ENCODE data around the gene GPR6.

Gene GPR6

DNA sequence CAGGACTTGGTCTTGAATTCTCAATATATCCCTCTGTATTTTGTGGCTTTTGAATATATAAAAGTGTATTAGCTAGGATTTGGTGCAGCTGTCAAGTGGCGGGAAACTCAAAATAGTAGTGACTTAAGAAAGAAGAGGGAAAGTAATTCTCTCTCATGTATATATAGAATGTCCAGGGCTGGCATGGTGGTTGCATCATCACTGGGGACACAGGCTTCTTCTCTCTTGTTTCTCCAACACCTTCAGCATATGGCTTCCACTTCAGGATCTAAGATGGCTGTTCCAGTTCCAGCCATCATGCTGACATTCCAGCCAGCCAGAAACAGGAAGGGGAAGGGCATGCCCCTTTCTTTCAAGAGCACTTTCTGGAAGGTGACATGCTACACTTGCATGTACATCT lies 11.8 kb upstream of the GPR6 start:
- H3K4me3 Mint-ChIP-seq = no peak overlapping the region
- H3K4me1 Mint-ChIP-seq (ENCODE audit: low read depth) = no peaks in the 10 kb centered on the region
- H3K27me3 Mint-ChIP-seq = peaks cover 11% of the 10 kb centered on the region
- no peaks in the 10 kb centered on the region for H3K36me3 Mint-ChIP-seq (ENCODE audit: low read depth)
- no peaks in the 10 kb centered on the region for H3K9me3 Mint-ChIP-seq
- no peak overlapping the region for H3K27ac Mint-ChIP-seq
- intact Hi-C loops (cut with micrococcal nuclease) = no loop called here

DNA sequence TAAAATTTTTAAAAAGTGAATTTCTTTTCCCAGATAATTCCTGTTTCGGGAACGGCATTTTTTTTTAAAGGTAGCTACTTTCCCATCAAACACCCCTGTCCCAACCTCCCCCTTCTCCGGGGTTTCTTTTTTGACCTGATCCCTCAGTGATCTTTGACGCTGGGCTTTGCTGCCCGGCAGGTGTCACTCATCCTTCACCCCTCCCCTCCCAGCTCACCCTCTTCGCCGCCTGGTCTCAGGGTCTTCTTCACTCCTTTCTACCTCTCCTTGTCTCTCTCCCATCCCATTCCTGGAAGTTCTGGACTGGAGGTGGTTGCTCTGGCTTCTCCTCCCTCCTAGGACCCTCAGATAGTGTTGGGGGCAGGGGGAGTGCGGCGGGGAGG lies 329 bp upstream of the GPR6 start:
- H3K27me3 Mint-ChIP-seq = peaks cover 67% of the 10 kb centered on the region
- H3K9me3 Mint-ChIP-seq = no peaks in the 10 kb centered on the region
- no peak overlapping the region for H3K4me3 Mint-ChIP-seq

GRCh38 chr6:109979033-109979921 lies 1.2 kb downstream of the GPR6 start:
- H3K4me1 Mint-ChIP-seq (ENCODE audit: low read depth) = no peaks in the 10 kb centered on the region
- H3K9me3 Mint-ChIP-seq = no peaks in the 10 kb centered on the region
- no peak overlapping the region for H3K27ac Mint-ChIP-seq
- H3K4me3 Mint-ChIP-seq = no peak overlapping the region
- H3K36me3 Mint-ChIP-seq (ENCODE audit: low read depth) = no peaks in the 10 kb centered on the region
- H3K27me3 Mint-ChIP-seq = peaks cover 70% of the 10 kb centered on the region
- intact Hi-C loops (cut with micrococcal nuclease) = no loop called here

More for the DNA sequence above, 329 bp upstream of the GPR6 start:
- H3K36me3 Mint-ChIP-seq (ENCODE audit: low read depth) = no peaks in the 10 kb centered on the region
- intact Hi-C loops (cut with micrococcal nuclease) = no loop called here
- no peak overlapping the region for H3K27ac Mint-ChIP-seq
- no peaks in the 10 kb centered on the region for H3K4me1 Mint-ChIP-seq (ENCODE audit: low read depth)

DNA sequence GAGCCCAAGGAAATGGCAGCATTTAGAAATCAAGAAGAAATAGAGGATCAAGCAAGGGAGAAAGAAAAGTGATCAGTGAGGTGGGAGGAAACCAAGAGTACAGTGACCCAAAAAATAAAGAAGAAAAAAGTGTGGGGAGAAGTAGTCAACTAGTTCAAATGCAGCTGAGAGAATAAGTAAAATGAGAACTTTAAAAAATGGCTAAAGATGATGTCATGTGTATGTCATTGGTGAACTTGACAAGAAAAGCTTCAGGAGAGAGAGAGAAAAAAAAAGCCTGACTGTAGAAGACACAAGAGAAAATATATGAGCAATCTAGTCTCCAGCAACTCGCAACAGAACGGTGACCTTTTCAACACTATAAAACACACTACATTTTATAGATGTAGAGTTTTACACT lies 6.3 kb downstream of the GPR6 start:
- no peaks in the 10 kb centered on the region for H3K9me3 Mint-ChIP-seq
- intact Hi-C loops (cut with micrococcal nuclease) = no loop called here
- no peaks in the 10 kb centered on the region for H3K36me3 Mint-ChIP-seq (ENCODE audit: low read depth)
- H3K27me3 Mint-ChIP-seq = peaks cover 34% of the 10 kb centered on the region
- no peaks in the 10 kb centered on the region for H3K4me1 Mint-ChIP-seq (ENCODE audit: low read depth)
- no peak overlapping the region for H3K4me3 Mint-ChIP-seq
- no peak overlapping the region for H3K27ac Mint-ChIP-seq

- Mint-ChIP-seq H3K27me3 (peaks cover 24% of the 10 kb centered on the region), H3K27ac (no peak overlapping the region), H3K9me3 (no peaks in the 10 kb centered on the region), H3K36me3 (ENCODE audit: low read depth) (no peaks in the 10 kb centered on the region), H3K4me1 (ENCODE audit: low read depth) (no peaks in the 10 kb centered on the region), H3K4me3 (no peak overlapping the region)
- intact Hi-C loops (cut with micrococcal nuclease) = no loop called here
Measured at GRCh38 chr6:109987196-109987595, 9.1 kb downstream of the GPR6 start.

DNA sequence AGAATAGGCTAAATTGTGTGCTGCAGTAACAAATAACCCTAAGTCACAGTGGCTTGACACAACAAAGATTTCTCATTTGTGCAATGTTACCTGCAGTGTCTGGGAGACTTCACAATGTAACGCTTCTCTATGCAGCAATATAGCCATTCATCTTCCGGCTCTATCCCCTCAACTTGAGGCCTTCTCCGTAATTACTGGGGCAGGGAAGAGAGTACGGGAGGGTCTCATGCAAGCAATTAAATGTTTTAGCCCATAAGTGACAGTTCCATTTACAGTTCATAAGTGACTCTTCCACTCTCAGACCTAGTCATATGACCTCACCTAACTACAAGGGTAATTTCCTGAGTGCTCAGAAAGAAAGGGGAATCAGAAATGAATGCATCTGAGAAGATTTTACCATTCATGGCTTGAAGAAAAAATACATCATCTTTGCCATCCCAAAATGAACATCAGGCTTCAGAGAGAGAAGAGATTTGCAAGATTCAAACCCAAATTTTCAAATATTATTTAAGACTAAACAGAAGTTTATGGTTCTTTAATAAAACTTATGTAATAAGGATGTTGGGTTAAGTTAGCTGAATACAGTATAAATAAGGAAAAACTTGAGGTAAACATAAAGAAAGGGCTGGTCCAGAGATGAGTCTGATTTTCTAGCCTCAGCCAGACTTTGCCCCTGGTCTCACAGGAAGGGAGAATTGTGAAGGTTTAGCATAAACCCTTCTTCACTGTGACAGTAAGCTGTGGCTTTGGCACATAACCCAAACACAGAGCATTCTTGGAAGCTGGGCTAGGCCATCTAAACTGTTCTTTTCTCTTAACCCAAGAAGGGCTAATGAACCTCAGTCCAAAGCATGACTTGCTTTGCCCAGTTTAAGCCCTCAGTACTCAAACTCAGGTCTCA lies 13.3 kb downstream of the GPR6 start:
- Mint-ChIP-seq H3K36me3 (ENCODE audit: low read depth) (no peaks in the 10 kb centered on the region), H3K4me3 (no peak overlapping the region), H3K9me3 (no peaks in the 10 kb centered on the region), H3K27ac (no peak overlapping the region), H3K4me1 (ENCODE audit: low read depth) (no peaks in the 10 kb centered on the region), H3K27me3 (peaks cover 13% of the 10 kb centered on the region)
- intact Hi-C loops (cut with micrococcal nuclease) = no loop called here

- Mint-ChIP-seq H3K27ac (no peak overlapping the region), H3K4me3 (no peak overlapping the region), H3K4me1 (ENCODE audit: low read depth) (peaks cover 5% of the 10 kb centered on the region), H3K36me3 (ENCODE audit: low read depth) (peaks cover 13% of the 10 kb centered on the region), H3K27me3 (peaks cover 4% of the 10 kb centered on the region), H3K9me3 (peaks cover 27% of the 10 kb centered on the region)
- intact Hi-C loops (cut with micrococcal nuclease) = no loop called here
Measured at GRCh38 chr6:109998159-109998785, 20.2 kb downstream of the GPR6 start.

GRCh38 chr6:109999740-110000139 lies 21.6 kb downstream of the GPR6 start:
- intact Hi-C loops (cut with micrococcal nuclease) = no loop called here
- H3K4me1 Mint-ChIP-seq (ENCODE audit: low read depth) = peaks cover 5% of the 10 kb centered on the region
- H3K36me3 Mint-ChIP-seq (ENCODE audit: low read depth) = peaks cover 13% of the 10 kb centered on the region
- peaks cover 10% of the 10 kb centered on the region for H3K27me3 Mint-ChIP-seq
- no peak overlapping the region for H3K4me3 Mint-ChIP-seq
- H3K9me3 Mint-ChIP-seq = peaks cover 27% of the 10 kb centered on the region
- H3K27ac Mint-ChIP-seq = peak overlapping the region; percentile 37

DNA sequence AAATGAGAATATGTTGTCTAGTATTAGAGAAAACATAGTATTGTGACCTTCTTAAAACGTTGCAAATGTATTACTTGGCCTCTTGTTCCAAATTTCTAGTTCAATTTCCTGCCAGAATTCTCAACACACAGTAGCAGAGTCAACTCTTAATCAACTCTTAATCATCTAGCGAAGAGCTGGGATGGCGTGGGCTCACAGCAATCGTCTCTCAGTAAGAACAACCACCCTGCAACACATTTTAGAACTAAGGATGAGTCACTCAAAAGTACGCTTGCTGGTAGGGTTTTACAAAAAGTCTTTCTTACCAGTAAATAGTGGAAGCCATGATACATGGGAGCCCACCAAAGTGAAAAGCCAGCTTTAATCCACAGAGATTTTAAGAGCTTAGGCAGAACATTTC lies 24.6 kb downstream of the GPR6 start:
- Mint-ChIP-seq H3K27me3 (peaks cover 10% of the 10 kb centered on the region), H3K4me1 (ENCODE audit: low read depth) (peaks cover 5% of the 10 kb centered on the region), H3K4me3 (no peak overlapping the region), H3K36me3 (ENCODE audit: low read depth) (peaks cover 13% of the 10 kb centered on the region), H3K9me3 (peaks cover 27% of the 10 kb centered on the region), H3K27ac (no peak overlapping the region)
- intact Hi-C loops (cut with micrococcal nuclease) = no loop called here

DNA sequence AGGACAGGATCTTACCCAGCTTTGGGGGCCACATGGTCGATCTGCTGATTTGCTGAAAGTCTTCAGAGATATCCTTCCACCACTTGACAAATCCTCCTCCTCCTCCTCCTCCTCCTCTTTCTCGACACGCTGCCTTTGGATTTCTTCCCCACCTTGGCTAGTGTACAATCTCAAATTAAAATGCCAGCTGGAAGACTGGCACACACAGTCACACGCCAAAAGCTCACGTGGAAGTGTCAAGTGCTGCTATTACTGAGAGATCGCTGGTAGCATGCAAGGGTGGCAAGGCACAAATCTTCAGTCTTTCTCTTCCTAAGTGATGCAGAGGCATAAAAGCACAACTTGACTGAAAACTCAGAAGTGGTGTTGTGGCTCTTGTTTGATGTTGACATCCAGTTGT lies 35.3 kb downstream of the GPR6 start:
- H3K27me3 Mint-ChIP-seq = no peaks in the 10 kb centered on the region
- H3K36me3 Mint-ChIP-seq (ENCODE audit: low read depth) = no peaks in the 10 kb centered on the region
- peaks cover 6% of the 10 kb centered on the region for H3K9me3 Mint-ChIP-seq
- intact Hi-C loops (cut with micrococcal nuclease) = no loop called here
- H3K27ac Mint-ChIP-seq = no peak overlapping the region
- no peaks in the 10 kb centered on the region for H3K4me1 Mint-ChIP-seq (ENCODE audit: low read depth)
- no peak overlapping the region for H3K4me3 Mint-ChIP-seq

- no peaks in the 10 kb centered on the region for H3K27me3 Mint-ChIP-seq
- intact Hi-C loops (cut with micrococcal nuclease) = no loop called here
- H3K4me3 Mint-ChIP-seq = no peak overlapping the region
- peaks cover 6% of the 10 kb centered on the region for H3K9me3 Mint-ChIP-seq
- no peaks in the 10 kb centered on the region for H3K4me1 Mint-ChIP-seq (ENCODE audit: low read depth)
- H3K27ac Mint-ChIP-seq = no peak overlapping the region
- no peaks in the 10 kb centered on the region for H3K36me3 Mint-ChIP-seq (ENCODE audit: low read depth)
Measured at GRCh38 chr6:110015206-110015605, 37.1 kb downstream of the GPR6 start.

DNA sequence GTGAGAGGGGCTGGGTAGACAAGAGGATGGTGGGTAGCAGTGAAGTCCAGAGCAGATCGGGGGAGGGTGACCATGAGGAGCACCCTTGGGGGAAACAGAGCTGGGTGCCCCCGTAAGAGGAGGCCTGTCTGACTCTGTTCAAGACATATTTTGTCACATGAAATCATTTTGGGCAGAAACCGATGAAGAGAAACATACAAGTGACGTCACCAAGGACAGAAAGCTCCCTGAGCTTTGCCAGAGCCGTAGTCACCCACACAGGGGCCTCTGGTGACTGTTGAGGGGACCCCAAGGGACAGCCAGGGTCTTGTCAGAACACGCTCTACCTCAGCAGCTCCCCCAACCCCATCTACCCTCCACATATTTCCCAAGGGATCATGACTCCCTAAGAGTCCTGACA lies 39.2 kb downstream of the GPR6 start:
- H3K27me3 Mint-ChIP-seq = no peaks in the 10 kb centered on the region
- H3K4me3 Mint-ChIP-seq = no peak overlapping the region
- peaks cover 6% of the 10 kb centered on the region for H3K4me1 Mint-ChIP-seq (ENCODE audit: low read depth)
- H3K36me3 Mint-ChIP-seq (ENCODE audit: low read depth) = no peaks in the 10 kb centered on the region
- H3K9me3 Mint-ChIP-seq = peaks cover 2% of the 10 kb centered on the region
- intact Hi-C loops (cut with micrococcal nuclease) = no loop called here
- no peak overlapping the region for H3K27ac Mint-ChIP-seq

DNA sequence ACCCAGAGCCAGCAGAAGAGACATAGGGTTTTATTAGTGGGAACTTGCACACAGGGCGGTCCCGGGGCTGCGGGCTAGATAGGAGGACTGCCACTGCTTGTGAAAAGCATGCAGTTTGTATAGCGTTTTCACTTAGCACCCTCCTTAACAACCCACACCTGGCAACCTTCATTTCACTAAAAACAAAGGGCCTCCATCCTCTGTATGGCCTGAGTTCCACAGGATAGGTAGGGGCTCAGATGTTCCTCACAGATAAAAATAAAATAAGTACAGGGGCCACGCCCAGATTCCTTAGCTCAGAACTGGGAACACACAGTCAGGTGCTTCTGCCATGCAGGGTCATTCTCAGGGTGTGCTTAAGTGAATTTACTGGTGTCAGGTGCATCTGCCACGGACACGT lies 39.8 kb downstream of the GPR6 start:
- H3K27me3 Mint-ChIP-seq = no peaks in the 10 kb centered on the region
- no peak overlapping the region for H3K27ac Mint-ChIP-seq
- H3K9me3 Mint-ChIP-seq = no peaks in the 10 kb centered on the region
- no peaks in the 10 kb centered on the region for H3K36me3 Mint-ChIP-seq (ENCODE audit: low read depth)
- intact Hi-C loops (cut with micrococcal nuclease) = no loop called here
- peaks cover 6% of the 10 kb centered on the region for H3K4me1 Mint-ChIP-seq (ENCODE audit: low read depth)
- no peak overlapping the region for H3K4me3 Mint-ChIP-seq

DNA sequence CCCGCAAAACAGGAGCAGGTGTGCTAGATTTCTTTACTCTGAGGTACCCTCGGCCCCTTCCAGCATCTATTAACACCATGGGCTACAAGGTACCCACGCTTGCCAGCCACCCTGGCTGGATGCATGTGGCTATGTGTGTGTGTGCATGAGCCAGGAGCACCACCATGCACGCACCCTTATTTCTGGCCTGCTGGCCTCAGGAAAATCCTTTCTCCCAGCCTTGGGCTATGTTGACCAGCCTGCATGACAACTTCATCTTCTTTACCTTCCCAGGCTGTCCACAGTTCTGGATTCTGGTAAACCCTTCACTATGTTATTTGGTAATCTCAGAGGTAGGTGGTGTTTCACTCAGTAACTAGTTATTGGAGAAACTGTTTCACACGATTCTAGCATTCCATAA lies 40.4 kb downstream of the GPR6 start:
- intact Hi-C loops (cut with micrococcal nuclease) = no loop called here
- Mint-ChIP-seq H3K27me3 (no peaks in the 10 kb centered on the region), H3K4me3 (no peak overlapping the region), H3K36me3 (ENCODE audit: low read depth) (no peaks in the 10 kb centered on the region), H3K4me1 (ENCODE audit: low read depth) (peaks cover 6% of the 10 kb centered on the region), H3K9me3 (no peaks in the 10 kb centered on the region), H3K27ac (no peak overlapping the region)

Data from dendritic cell treated with granulocyte-macrophage colony-stimulating factor and Interleukin-4, amounts not matched to agents 40 ng/mL and 50 ng/mL, for 4 days (primary cell).